AG10803 (cell line): ENCODE measurements around the gene TSPAN16.
A peak's percentile ranks its signal among the peaks of the same experiment; 100 is the strongest.

Experiments used
- DNase-seq: peaks from one replicate; pipeline ENCODE4 v3.0.0; 2010; ENCODE audit warnings: low read depth
- H3K4me3 ChIP-seq: 2 replicates; pipeline ENCODE4 v1.5.1; 2011; ENCODE audit warnings: mild to moderate bottlenecking, low read length, control low read depth
- TF ChIP-seq, protein P1 (sequence below): conservative IDR thresholded peaks from 2 replicates; pipeline ENCODE4 v1.5.1; 2011; ENCODE audit warnings: mild to moderate bottlenecking, low read length, control low read depth, inconsistent platforms

TSPAN16 gene

DNA sequence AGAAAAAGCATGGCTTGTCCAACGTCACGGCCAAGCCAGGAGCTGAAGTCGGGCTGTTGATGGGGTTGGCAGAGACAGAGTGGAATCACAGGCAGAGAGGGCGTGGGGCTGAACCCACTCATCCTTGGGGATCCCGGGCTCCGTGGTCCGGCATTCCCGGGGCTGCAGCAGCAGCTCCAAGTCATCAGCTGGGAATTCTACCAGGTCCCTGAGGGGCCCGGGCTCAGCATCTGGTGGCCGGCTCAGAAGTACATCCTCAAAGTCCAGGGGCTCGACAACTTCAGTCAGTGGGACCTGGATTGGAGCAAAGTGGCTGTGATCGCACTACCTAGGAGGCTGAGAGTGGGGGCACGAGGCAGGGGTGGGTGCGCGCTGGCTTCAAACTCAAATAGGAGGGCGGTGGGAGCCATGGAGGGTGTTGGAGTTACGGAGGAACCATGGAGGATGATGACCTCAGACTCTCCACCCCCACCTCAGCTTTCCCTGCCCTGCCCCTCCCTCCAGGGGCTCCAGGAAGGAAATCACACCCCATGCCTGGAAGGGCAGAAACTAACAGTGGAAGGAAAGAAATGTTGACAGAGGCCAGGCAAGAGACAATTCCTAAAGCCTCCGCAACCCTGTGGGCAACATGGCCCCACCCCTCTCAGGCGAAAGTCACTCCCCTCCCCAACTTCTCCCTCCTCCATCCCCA lies 43.1 kb upstream of the TSPAN16 start:
- TF ChIP-seq, protein P1, sequence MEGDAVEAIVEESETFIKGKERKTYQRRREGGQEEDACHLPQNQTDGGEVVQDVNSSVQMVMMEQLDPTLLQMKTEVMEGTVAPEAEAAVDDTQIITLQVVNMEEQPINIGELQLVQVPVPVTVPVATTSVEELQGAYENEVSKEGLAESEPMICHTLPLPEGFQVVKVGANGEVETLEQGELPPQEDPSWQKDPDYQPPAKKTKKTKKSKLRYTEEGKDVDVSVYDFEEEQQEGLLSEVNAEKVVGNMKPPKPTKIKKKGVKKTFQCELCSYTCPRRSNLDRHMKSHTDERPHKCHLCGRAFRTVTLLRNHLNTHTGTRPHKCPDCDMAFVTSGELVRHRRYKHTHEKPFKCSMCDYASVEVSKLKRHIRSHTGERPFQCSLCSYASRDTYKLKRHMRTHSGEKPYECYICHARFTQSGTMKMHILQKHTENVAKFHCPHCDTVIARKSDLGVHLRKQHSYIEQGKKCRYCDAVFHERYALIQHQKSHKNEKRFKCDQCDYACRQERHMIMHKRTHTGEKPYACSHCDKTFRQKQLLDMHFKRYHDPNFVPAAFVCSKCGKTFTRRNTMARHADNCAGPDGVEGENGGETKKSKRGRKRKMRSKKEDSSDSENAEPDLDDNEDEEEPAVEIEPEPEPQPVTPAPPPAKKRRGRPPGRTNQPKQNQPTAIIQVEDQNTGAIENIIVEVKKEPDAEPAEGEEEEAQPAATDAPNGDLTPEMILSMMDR, result no peak
- no peak for DNase-seq
- H3K4me3 ChIP-seq, result no peak overlapping the region

DNA sequence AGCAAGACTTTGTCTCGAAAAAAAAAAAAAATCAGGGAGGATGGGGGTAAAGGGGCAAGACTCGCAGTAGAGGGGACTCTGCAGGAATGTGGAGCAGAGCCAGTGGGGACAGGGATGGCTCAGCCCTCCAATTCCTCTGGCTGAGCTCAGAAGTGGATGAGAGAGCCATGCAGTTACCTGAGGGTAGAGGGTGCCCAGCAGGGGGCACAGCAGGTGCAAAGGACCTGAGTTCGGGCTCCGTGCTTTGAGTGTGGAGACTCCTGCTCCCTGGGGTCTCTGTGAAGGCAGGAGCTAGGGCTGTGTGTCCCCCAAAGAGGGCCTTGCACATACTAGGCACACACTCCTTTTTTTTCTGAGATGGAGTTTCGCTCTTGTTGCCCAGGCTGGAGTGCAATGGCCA lies 41.3 kb upstream of the TSPAN16 start:
- no peak overlapping the region for H3K4me3 ChIP-seq
- DNase-seq, result no peak
- TF ChIP-seq, protein P1, result no peak

DNA sequence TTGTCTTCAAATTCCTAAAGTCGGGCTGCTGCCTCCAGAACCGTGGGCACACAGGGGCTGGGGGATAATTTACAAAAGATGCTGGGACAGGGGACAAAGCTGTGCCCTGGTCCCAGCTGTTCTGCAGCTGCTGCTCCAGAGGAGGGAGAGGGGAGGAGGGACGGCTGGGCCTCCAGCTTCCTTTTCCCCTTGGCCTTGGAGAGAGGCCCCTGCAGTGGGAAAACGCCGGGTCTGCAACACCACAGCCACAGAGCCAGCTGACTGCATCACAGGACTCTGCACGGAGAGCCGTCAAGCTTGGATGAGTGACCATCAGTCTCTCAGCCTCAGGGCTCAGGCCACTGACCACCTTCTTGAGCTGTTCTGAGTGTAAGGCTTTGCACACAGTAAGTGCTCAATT lies 39.8 kb upstream of the TSPAN16 start:
- H3K4me3 ChIP-seq, result no peak overlapping the region
- TF ChIP-seq, protein P1, result no peak
- peak; percentile 20 for DNase-seq

DNA sequence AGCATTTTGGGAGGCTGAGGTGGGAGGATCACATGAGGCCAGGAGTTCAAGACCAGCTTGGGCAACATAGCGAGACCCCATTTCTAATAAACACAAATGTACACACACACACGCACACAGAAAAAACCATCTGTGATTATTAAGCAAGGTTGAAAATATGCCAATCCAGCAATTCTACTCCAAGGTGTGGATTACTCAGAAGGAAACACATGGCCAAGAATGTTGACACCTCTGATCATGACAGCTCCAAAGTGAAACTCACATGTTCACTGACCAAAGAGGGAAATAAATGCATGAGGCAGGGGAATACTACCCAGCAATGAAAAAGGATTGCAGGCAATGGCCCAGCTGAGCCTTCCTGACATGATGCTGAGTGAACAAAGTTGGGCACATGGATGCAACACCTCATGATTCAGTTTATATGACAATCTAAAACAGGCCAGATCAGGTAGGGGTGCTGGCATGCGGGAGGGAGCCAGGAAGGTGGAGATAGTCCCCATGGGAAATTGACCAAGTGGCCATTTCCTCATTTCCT lies 38.0 kb upstream of the TSPAN16 start:
- no peak overlapping the region for H3K4me3 ChIP-seq
- TF ChIP-seq, protein P1, result no peak
- DNase-seq, result no peak

DNA sequence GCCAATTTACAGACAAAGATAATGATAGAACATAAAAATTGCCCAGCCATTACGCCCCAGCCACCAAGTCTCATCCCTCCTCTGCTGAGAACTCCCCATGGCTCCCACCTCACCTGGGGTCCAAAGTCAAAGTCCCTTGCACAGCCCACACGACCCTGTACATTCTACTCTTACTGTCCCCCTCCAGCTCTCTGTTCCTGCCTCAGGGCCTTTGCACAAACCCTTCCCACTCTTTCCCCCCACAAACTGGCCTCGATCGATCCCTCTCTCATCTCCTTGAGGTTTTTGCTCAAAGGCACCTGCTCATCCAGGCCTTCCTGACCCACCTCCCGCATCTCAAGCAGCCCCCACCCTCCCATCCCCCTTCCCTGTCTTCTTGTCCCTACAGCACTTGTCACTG lies 35.0 kb upstream of the TSPAN16 start:
- H3K4me3 ChIP-seq, result no peak overlapping the region
- no peak for DNase-seq
- TF ChIP-seq, protein P1, result no peak

DNA sequence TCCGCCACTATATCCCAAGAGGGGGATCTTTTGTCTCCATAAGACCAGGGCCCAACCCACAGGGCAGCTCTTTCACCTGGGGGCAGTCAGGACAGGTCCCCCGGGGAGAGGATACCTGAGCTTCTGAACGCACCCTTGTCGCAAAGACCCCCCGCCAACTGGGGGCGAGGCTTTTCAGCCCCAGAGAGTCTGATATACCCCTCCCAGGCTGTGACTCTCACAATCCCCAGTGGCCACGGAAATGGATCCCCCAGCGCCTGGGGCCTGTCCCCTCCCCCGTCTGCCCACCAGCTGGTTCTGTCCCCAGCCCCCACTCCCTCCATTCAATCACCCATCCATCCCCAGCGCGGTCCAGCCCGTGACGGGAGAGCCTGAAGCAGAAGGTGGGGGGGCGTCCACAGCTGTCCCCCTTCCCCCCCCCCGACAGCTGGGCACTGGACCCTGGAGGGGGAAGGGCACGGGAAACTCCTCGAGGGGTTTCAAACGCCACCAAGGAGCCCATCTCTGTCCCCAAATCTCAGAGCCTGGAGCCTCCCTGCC lies 34.5 kb upstream of the TSPAN16 start:
- peak overlapping the region; percentile 73 for H3K4me3 ChIP-seq
- TF ChIP-seq, protein P1, result no peak
- DNase-seq, result no peak
